Stimulated activated CD4-positive, alpha-beta T cell treated with anti-CD3 and anti-CD28 coated beads, Interleukin-15, amount 100 ng/mL, for 24 hours (primary cell): ENCODE results near the gene MRPL33.

Source experiments
- DNase-seq: peaks from one replicate; pipeline ENCODE4 v3.0.0-alpha.2; 2020

Gene MRPL33

DNA sequence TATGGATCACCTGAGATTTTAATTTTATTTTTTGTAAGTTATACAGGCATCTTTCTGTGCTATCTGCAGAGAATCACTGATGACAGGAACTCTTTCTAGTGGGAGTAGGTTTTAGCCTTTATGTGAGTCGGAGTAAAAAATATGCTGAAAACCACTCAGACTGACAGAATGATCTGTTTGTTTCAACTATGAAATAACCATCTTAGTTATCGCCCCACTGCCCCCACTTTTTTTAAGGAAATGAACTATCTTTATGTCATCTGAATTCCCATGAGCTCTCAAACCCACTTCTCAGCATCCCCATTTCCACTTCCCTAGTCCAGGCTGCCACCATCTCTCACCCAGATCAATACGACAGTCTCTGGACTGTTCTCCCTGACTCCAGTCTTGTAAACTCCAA is 38.9 kb downstream of the MRPL33 start:
- DNase-seq: no peak

GRCh38 chr2:27811768-27812167 is 40.2 kb downstream of the MRPL33 start:
- no peak for DNase-seq

- no peak for DNase-seq
These were observed 43.2 kb downstream of the MRPL33 start for GRCh38 chr2:27814758-27815157.

GRCh38 chr2:27815860-27816438 is 44.4 kb downstream of the MRPL33 start:
- DNase-seq: no peak

DNA sequence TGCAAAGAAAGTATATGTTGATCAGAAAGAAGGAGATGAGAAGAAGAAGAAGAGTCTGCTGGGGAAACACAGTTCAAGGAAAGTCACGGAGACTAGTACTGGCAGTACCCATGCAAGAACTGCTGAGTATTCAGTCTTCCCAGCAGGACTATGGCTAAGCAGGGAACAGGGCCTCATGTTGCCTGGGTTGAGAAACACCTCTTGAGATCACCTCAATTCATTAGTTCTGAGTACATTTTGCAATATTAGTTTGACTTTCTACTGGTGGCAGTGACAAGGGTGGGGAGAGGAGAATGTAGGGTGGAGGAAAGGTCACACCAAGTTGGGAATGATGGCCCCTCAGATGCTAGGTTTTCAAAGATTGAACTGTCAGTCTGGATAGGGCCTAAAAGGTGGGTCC is 50.5 kb downstream of the MRPL33 start:
- no peak for DNase-seq

GRCh38 chr2:27823135-27823534 is 51.6 kb downstream of the MRPL33 start:
- DNase-seq: no peak

DNA sequence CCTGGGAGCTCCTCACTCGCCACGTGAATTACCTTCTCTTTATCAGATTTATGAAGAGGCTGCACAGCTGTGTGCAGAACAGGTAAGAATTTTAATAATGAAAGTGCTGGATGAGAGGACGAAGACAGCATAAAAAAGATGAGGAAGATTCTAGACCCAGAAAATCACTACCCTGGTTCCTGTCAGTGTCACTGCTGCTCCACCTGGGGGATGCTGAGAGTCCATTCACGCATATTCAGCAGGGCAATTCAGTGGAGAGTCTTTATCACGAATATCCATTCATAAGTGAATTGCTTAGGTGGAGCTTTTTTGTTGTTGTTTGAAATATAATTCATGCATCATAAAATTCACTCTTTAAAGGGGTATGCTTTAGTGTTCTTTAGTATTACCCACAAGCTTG is 52.0 kb downstream of the MRPL33 start:
- no peak for DNase-seq

DNA sequence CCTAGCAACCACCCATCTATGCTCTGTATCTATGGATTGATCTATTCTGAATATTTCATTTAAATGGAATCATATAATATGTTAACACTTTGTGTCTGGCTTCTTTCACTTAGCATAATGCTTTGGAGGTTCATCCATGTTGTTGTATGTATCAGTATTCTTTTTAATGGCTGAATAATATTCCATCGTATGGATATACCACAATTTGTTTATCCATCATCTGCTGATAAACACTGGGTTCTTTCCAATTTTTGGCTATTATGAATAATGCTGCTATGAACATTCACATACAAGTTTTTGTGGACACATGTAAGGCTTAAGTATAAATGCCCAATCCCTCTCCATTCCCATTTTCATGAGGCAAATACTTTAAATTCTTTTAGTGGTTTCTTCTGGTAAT is 52.9 kb downstream of the MRPL33 start:
- DNase-seq: no peak

GRCh38 chr2:27828305-27828704 is 56.8 kb downstream of the MRPL33 start:
- DNase-seq: no peak
